ENCODE data around the gene SLMAP. TPM values are rescaled to one million over a fixed set of nuclear protein-coding genes. Genes with fewer than 3 reads are reported as not detected.

SLMAP gene
- total RNA-seq, 1 experiment from 2014 or later = 33.5 TPM

DNA sequence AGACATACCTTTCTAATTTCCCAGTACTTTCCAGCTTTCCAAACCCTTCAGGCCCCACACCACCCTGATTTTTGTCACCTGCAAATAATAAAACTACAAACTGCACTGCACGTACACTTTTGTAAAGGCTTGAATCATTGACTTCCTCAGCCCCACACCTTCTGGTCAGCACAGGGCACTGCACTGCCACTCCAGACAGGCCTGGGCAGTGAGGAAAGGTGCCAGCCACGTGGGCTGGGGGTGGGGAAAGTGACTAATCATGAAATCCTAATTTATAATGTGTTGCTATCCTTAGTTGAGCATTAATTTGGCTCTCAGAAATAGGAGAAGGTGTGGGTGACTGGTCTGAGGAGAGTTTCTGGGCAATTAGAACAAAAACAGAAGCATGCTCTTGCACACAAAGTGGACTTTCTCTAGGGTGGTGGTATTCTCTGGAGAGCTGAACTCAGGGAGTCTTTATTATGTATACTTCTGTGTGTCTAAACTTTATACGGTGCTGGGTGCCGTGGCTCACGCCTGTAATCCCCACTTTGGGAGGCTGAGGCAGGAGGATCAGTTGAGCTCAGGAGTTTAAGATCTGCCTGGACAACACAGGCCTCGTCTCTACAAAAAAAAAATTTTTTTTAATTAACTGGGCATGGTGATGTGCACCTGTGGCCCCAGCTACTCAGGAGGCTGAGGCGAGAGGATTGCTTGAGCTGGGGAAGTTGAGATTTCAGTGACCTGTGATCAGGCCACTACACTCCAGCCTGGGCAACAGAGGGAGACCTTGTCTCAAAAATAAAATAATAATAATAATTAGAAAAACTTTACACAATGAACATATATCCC, 193.9 kb downstream of the SLMAP start:
- no peak for DNase-seq
- Histone ChIP-seq H3K27me3 (ENCODE audit: control insufficient read depth, insufficient read depth, low read length) (no peaks in the 10 kb centered on the region), H3K4me3 (ENCODE audit: insufficient read depth, low read depth, low read length) (no peak overlapping the region), H3K36me3 (replicated peaks; ENCODE audit: control insufficient read depth, insufficient read depth, low read length) (no peaks in the 10 kb centered on the region)

DNA sequence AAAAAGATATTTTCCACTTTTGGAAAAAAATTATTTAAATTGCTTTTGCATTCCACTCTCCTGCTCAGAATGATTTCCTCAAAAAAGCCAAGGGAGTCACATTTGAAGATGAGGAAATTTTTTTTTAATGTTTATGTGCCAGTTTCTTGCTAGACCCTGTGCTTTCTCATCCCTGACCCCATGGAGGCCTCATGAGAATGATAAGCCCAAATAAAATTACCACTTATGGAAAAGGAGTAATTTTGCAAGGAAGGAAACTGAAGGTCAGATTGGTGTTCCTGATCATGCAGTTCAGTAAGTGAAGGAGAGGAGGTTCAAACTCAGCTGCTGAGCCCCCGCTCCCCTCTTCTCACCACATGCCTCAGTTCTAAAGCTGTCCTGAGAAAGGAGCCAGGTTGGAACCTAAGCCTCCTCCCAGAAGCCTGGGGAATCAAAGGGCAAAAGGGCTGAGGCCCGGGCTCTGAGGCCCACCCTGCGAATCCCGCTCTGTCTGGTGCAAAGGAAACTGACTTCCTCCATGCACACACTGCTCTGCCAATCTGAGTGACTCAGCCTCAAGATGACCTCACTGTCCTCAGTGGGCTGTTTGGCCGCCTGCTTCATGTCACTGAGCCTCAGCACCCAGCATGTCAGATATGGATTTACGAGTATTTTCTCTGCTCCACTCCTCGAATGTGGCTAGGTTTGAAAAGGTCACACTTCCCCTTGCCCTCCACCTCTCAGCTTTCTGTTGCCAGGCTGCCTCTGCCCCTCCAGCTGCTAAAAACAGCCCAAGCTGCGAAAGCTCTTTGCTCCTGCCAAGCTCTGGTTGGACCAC, 195.2 kb downstream of the SLMAP start:
- Histone ChIP-seq H3K27me3 (ENCODE audit: control insufficient read depth, insufficient read depth, low read length) (no peaks in the 10 kb centered on the region), H3K4me3 (ENCODE audit: insufficient read depth, low read depth, low read length) (no peak overlapping the region), H3K36me3 (replicated peaks; ENCODE audit: control insufficient read depth, insufficient read depth, low read length) (no peaks in the 10 kb centered on the region)
- no peak for DNase-seq

DNA sequence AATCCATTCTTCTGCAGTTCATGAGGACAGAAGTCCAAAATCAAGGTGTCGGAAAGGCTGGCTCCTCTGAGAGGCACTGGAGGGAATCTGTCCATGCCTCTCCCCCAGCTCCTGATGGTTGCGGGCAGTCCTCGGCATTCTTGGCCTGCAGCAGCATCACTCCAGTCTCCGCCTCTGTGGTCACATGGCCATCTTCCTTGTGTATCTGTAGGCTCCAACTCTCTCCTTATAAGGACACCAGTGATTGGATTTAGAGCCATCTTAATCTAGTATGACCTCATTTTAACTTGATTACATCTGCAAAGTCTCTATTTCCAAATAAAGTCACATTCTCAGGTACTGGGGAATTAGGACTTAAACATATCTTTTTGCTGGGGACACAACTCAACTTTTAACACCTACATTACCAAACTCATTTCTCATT, 196.1 kb downstream of the SLMAP start:
- Histone ChIP-seq H3K4me3 (ENCODE audit: insufficient read depth, low read depth, low read length) (no peak overlapping the region), H3K36me3 (replicated peaks; ENCODE audit: control insufficient read depth, insufficient read depth, low read length) (no peaks in the 10 kb centered on the region), H3K27me3 (ENCODE audit: control insufficient read depth, insufficient read depth, low read length) (no peaks in the 10 kb centered on the region)
- DNase-seq = peak; percentile 61

DNA sequence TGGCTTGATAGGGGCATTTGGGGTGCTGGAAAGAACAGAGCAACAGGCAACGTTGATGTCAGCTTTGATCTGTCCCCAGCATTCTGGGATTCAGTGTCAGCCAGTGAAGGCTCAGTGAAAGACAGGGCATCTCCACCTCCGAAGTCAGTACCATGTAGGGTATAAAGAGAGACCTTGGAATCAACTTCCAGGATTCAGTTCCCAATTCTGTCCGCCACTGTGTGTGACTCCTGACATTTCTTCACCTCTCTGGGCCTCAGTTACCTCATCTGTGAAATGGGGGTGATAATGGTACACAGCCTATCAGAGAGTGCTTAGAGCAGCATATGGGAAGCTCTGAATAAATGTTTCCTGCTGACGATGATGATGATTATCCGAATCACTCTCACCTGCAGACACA, 196.5 kb downstream of the SLMAP start:
- no peak for DNase-seq
- Histone ChIP-seq H3K4me3 (ENCODE audit: insufficient read depth, low read depth, low read length) (no peak overlapping the region), H3K36me3 (replicated peaks; ENCODE audit: control insufficient read depth, insufficient read depth, low read length) (no peaks in the 10 kb centered on the region), H3K27me3 (ENCODE audit: control insufficient read depth, insufficient read depth, low read length) (no peaks in the 10 kb centered on the region)

DNA sequence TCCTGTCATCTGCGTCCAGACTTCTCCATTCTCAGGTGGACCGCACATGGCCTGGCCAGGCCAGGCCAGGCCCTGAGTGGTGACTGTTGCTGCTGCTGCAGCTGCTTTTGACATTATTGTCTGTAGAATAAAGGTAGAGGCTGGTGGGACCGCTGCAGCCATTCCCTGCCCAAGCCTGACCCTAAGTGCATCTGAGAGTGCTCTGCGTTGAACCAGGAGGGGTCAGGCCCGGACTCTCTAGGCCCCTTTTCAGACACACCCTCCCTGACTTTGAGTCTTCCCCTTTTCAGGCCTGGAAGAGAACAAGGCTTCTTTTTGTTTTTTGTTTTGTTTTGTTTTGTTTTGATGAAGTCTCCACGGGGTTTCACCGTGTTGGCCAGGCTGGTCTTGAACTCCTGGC, 197.5 kb downstream of the SLMAP start:
- DNase-seq = no peak
- Histone ChIP-seq H3K27me3 (ENCODE audit: control insufficient read depth, insufficient read depth, low read length) (no peaks in the 10 kb centered on the region), H3K4me3 (ENCODE audit: insufficient read depth, low read depth, low read length) (no peak overlapping the region), H3K36me3 (replicated peaks; ENCODE audit: control insufficient read depth, insufficient read depth, low read length) (no peaks in the 10 kb centered on the region)

DNA sequence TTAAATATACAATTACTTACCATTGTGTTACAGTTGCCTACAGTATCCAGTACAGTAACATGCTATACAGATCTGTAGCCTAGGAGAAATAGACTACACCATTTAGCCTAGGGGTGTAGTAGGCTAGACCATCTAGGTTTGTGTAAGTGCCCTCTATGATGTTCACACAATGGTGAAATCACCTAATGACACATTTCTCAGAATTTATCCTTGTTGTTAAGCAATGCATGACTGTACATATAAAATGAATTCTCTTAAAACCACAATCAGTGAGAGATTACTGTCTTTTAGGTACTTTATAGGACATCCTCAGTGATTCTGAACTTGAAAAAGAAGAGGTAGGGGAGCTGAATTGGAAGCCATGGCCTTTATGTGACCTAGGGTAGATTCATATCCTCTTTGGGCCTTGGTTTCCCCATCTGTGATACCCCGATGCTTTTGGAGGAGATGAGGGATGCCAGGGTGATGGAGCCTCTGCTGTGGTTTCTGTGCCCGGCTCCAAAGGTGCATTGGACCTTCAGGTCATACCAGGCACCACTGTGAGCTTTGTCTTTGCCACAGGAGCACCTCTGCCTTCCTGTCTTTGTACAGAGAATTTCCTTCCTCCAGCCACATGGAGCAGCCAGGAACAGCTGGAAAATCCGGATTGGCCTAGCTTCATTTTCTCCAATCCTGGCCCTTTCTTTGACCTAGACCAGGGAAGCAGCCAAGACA, 200.2 kb downstream of the SLMAP start:
- no peak for DNase-seq
- Histone ChIP-seq H3K4me3 (ENCODE audit: insufficient read depth, low read depth, low read length) (no peak overlapping the region), H3K36me3 (replicated peaks; ENCODE audit: control insufficient read depth, insufficient read depth, low read length) (no peaks in the 10 kb centered on the region), H3K27me3 (ENCODE audit: control insufficient read depth, insufficient read depth, low read length) (no peaks in the 10 kb centered on the region)

DNA sequence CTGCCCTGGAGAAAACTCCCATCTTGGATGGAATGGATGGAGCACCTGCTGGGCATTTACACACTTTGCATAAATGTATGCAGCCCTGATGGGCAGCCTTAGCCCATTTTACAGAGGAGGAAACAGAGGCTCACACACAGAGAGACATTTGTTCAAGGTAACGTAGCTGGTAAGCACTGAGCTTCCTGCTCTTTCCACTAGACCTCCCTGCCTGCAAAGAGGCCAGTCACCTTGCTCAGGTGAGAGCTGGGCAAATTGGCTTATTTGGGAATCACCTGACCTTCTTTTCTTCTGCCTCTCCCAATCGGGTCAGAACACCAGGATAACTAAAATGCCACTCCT, 200.7 kb downstream of the SLMAP start:
- Histone ChIP-seq H3K36me3 (replicated peaks; ENCODE audit: control insufficient read depth, insufficient read depth, low read length) (no peaks in the 10 kb centered on the region), H3K27me3 (ENCODE audit: control insufficient read depth, insufficient read depth, low read length) (no peaks in the 10 kb centered on the region), H3K4me3 (ENCODE audit: insufficient read depth, low read depth, low read length) (no peak overlapping the region)
- no peak for DNase-seq

DNA sequence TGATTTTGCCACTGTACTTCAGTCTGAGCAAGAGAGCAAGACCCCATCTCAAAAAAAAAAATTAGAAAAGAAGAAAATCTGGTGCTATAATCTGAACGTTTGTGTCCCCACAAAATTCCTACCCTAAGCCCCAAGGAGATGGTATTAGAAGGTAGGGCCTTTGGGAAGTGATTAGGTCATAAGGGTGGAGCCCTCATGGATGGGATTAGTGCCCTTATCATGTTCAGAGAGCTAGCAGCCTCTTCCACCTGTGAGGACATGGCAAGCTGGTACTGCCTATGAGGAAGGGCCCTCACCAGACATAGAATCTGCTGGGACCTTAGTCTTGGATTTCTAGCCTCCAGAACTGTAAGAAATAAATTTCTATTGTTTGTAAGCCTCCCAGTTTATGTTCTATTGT, 201.7 kb downstream of the SLMAP start:
- Histone ChIP-seq H3K36me3 (replicated peaks; ENCODE audit: control insufficient read depth, insufficient read depth, low read length) (no peaks in the 10 kb centered on the region), H3K27me3 (ENCODE audit: control insufficient read depth, insufficient read depth, low read length) (no peaks in the 10 kb centered on the region), H3K4me3 (ENCODE audit: insufficient read depth, low read depth, low read length) (no peak overlapping the region)
- DNase-seq = no peak

DNA sequence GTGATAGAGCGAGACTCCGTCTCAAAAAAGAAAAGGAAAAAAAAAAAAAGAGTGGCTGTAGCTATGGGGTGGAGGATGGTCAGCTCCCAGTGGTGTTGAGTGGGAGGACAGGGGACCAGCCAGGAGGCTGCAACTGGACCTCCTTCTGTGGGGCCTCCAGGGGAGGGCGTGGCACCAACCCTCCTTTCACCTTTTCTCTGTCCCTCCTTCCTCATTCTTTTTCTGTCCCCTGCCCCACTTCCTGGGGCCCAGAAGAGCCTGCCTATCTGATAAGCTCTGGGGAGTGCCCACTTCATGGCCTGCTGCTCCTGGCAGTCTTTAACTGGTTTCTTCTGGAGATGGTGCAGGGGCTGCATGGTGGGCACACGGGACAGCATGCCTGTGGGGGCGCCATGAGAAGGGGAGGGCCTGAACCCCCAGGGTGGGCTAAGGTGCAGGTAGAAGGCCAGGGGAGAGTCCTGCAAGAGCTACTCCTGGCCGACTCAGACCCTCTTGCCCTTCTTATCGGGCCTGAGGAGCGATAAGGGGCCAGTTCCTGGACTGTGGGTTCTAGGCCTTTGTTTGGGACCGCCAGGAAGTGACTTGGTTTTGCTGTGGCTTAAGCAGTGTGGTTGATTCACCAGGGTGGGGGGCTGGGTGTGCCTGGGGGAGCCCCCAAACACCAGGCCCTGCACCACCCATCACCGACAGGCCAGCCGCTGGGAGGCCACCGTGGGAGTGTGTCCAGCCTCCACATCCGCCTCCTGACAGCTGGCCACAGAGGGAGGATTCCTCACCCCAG, 202.7 kb downstream of the SLMAP start:
- no peak for DNase-seq
- Histone ChIP-seq H3K27me3 (ENCODE audit: control insufficient read depth, insufficient read depth, low read length) (no peaks in the 10 kb centered on the region), H3K4me3 (ENCODE audit: insufficient read depth, low read depth, low read length) (no peak overlapping the region), H3K36me3 (replicated peaks; ENCODE audit: control insufficient read depth, insufficient read depth, low read length) (no peaks in the 10 kb centered on the region)

DNA sequence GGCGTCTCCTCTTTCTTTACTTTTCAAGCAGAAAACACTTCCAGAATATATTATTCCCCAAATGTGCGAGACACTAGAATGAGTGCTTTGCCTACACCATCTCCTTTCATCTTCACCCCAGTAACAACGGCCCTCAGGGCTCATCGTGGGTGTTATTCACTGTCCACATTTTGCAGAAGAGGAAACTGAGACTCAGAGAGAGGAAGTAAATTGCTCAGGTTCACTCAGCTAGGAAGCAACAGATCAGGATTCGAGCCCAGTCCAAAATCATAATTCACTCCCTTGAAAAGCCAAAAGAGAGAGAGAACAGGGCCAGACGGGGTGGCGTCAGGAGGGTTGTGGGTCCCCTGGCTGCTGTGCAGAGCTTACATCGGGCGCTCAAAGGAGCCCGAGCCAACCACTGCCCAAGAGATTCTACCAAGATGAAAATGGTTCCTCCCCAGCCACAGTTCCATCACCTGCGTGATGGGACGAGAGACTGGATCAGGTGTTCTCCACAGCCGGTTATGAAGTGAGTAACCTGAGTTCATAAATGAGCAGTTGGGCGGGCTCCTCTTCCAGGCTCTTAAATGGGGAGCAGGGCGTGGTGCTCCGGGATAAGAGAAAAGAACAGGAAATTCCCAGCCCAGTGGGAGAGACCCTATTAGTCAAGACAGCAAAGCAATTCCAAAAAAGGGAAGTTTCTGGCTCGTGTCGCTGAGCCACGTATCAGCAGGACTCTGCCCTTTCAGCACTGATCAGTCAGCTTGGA, 203.5 kb downstream of the SLMAP start:
- peak; percentile 35 for DNase-seq
- Histone ChIP-seq H3K36me3 (replicated peaks; ENCODE audit: control insufficient read depth, insufficient read depth, low read length) (no peaks in the 10 kb centered on the region), H3K27me3 (ENCODE audit: control insufficient read depth, insufficient read depth, low read length) (no peaks in the 10 kb centered on the region), H3K4me3 (ENCODE audit: insufficient read depth, low read depth, low read length) (no peak overlapping the region)

DNA sequence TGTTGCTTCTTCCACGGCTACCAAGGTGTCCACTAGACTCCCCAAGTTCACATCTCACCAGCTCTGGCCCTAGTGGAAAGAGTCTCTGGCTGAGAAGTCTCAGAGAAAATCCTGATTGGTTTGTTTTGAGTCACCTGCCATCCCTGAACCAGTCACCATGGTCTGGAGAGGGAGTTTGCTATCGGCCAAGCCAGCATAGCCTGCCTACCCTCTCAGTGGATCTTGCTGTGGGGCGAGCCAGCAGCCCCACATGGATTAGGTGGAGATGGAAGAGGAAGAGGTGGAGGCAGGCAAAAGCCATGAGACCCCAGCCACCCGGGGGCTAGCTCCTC, 204.0 kb downstream of the SLMAP start:
- H3K4me3 ChIP-seq (ENCODE audit: insufficient read depth, low read depth, low read length) = no peak overlapping the region
- H3K36me3 ChIP-seq (replicated peaks; ENCODE audit: control insufficient read depth, insufficient read depth, low read length) = no peaks in the 10 kb centered on the region
- no peak for DNase-seq
- H3K27me3 ChIP-seq (ENCODE audit: control insufficient read depth, insufficient read depth, low read length) = no peaks in the 10 kb centered on the region

DNA sequence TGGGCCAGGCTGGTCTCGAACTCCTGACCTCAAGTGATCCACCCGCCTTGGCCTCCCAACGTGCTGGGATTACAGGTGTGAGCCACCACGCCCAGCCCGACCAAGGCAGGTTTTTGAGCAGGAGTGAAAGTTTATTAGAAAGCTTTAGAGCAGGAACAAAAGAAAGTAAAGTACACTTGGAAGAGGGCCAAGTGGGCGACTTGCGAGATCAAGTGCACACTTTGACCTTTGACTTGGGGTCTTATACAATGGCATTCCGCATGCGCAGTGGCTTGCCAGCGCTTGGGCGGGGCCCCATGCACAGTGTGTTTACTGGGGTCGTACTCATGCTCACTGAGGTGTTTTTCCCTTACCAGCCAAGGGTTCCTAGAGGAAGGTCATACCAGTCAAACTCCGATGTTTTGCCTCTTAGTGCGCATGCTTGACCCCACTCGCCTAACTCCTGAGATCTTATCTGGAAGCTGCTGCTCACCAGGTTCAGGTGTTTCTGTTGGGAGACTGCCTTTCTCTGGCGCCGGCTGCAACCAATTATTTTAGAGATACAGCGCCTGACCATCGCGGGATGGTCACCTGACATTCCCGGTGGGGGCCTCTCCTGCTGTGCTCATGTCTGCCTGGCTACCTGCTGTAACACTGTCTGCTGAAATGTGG, 205.2 kb downstream of the SLMAP start:
- Histone ChIP-seq H3K27me3 (ENCODE audit: control insufficient read depth, insufficient read depth, low read length) (no peaks in the 10 kb centered on the region), H3K4me3 (ENCODE audit: insufficient read depth, low read depth, low read length) (no peak overlapping the region), H3K36me3 (replicated peaks; ENCODE audit: control insufficient read depth, insufficient read depth, low read length) (no peaks in the 10 kb centered on the region)

DNA sequence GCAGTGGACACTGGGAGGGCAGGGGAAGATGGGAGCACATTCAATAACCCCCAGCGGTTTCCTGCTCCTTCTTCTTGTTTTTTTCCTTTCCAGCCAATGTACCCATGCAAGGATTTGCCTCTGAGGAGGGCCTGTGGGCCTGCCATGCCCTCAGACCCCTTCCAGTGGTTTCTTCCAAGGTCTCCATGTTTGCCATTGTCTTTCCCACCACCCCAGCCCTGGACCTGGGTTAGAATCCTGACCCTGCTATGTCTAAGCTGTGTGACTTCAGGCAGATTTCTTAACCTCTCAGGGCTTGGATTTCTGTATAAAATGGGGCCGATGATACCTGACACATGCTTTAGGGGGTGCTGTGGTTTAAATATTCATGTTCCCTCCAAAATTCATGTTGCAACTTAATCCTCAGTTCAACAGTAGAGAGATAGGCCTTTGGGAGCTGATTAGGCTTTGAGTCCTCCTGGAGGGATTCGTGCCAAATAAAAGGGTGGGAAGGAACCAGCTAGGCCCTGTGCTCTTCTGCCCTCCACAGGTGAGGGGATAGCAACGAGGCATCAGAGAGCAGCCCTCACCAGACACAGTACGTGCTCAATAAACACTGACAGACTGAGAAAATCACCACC, 205.8 kb downstream of the SLMAP start:
- Histone ChIP-seq H3K4me3 (ENCODE audit: insufficient read depth, low read depth, low read length) (no peak overlapping the region), H3K36me3 (replicated peaks; ENCODE audit: control insufficient read depth, insufficient read depth, low read length) (no peaks in the 10 kb centered on the region), H3K27me3 (ENCODE audit: control insufficient read depth, insufficient read depth, low read length) (no peaks in the 10 kb centered on the region)
- DNase-seq = peak; percentile 43

More for the DNA sequence above, 205.2 kb downstream of the SLMAP start:
- DNase-seq = no peak
